ENCODE data around the gene HOXA3. TPM values are rescaled to one million over a fixed set of nuclear protein-coding genes. Genes with fewer than 3 reads are reported as not detected.

The HOXA3 gene
- total RNA-seq, 1 experiment from 2014 or later: 22.6 TPM

DNA sequence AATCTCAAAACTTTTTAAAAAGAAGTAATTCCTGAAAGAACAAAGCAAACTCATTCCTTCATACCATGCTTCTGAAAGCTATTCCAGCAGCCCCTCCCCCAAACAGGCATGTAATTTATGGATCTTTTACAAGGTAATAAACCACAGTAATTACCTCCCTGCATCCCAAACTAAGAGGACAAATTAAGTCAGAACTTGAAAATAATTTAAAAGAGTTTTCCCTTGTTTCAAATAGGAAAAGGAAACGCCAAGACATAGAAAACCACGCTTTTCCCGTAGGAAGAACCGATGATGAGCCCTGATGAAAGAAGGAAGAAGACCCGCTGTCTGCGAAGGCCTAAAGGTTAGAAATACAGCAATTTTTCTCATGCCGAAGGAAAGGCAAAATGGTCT lies 30.7 kb downstream of the HOXA3 start:
- TF ChIP-seq, protein P1, sequence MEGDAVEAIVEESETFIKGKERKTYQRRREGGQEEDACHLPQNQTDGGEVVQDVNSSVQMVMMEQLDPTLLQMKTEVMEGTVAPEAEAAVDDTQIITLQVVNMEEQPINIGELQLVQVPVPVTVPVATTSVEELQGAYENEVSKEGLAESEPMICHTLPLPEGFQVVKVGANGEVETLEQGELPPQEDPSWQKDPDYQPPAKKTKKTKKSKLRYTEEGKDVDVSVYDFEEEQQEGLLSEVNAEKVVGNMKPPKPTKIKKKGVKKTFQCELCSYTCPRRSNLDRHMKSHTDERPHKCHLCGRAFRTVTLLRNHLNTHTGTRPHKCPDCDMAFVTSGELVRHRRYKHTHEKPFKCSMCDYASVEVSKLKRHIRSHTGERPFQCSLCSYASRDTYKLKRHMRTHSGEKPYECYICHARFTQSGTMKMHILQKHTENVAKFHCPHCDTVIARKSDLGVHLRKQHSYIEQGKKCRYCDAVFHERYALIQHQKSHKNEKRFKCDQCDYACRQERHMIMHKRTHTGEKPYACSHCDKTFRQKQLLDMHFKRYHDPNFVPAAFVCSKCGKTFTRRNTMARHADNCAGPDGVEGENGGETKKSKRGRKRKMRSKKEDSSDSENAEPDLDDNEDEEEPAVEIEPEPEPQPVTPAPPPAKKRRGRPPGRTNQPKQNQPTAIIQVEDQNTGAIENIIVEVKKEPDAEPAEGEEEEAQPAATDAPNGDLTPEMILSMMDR (IDR thresholded peaks at IDR 0.05; ENCODE audit: insufficient read depth in 1 of 2, low read depth in 1 of 2, low read length in 1 of 2, severe bottlenecking in 1 of 2, unreplicated experiment in 1 of 2): no peak
- no peak for DNase-seq
- peak overlapping the region; percentile 92 for H3K4me3 Mint-ChIP-seq (ENCODE audit: unreplicated experiment)
- intact Hi-C loops (cut with micrococcal nuclease; ENCODE audit: unreplicated experiment): loop anchor here (1.0 to 5.0 kb wide), 3 partner anchors 9 to 174 kb away; partner anchors contain the start of gene HOXA4
- peaks cover 38% of the 10 kb centered on the region for H3K4me1 Mint-ChIP-seq (ENCODE audit: low read depth, unreplicated experiment)
- Histone ChIP-seq H3K4me3 (ENCODE audit: low read depth, low read length) (peak overlapping the region; percentile 60), H3K27me3 (replicated peaks; ENCODE audit: control insufficient read depth, insufficient read depth, low read length) (no peaks in the 10 kb centered on the region), H3K4me1 (peaks cover 70% of the 10 kb centered on the region), H3K36me3 (ENCODE audit: control insufficient read depth, insufficient read depth, low read length) (no peaks in the 10 kb centered on the region), H3K9me3 (no peaks in the 10 kb centered on the region)
- CTCF ChIA-PET: interaction anchor here (1.4 to 1.6 kb wide), 2 partner anchors 11 to 58 kb away, joined by 3 to 4 read pairs; no protein-coding TSS in a partner anchor
- peaks cover 46% of the 10 kb centered on the region for H3K36me3 Mint-ChIP-seq (ENCODE audit: insufficient read depth, unreplicated experiment)
- H3K27me3 Mint-ChIP-seq (ENCODE audit: insufficient read depth, unreplicated experiment): no peaks in the 10 kb centered on the region
- POLR2A ChIA-PET: interaction anchor here (0.5 to 1.8 kb wide), 8 partner anchors 8 to 70 kb away, joined by 3 to 9 read pairs (median 3); partner anchors contain the start of genes HOXA4 and HOXA5
- H3K27ac Mint-ChIP-seq (ENCODE audit: unreplicated experiment): peak overlapping the region; percentile 95
- TSS peak; percentile 68 for BruUV-seq (replicated peaks)
- no peaks in the 10 kb centered on the region for H3K9me3 Mint-ChIP-seq (ENCODE audit: unreplicated experiment)

DNA sequence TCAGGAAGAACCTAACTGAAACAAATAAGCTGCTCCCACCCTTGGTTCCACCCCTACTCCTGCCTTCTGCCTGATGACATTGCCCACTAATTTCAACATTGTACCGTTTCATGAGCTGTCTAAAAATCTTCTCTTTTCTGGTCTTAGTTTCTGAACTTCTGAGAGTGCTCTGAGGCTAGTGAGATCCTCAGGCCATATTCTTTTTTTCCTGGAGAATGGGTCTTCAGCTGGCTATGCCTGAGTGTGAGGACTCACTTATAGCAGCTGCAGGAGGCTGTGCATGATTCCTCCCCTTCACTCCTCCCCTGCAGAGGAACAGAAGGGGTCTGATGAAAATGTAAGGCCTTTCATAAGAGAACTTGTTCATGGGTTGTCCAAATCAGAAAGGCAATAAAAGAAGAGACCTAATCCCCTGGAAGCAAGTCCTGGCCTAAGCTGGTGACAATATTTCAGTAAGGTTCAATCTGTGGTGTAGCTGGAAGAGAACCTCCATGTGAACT lies 32.9 kb downstream of the HOXA3 start:
- intact Hi-C loops (cut with micrococcal nuclease; ENCODE audit: unreplicated experiment): no loop called here
- Histone ChIP-seq H3K27me3 (replicated peaks; ENCODE audit: control insufficient read depth, insufficient read depth, low read length) (no peaks in the 10 kb centered on the region), H3K9me3 (no peaks in the 10 kb centered on the region), H3K36me3 (ENCODE audit: control insufficient read depth, insufficient read depth, low read length) (no peaks in the 10 kb centered on the region), H3K4me3 (ENCODE audit: low read depth, low read length) (no peak overlapping the region), H3K4me1 (peaks cover 56% of the 10 kb centered on the region)
- peaks cover 45% of the 10 kb centered on the region for H3K36me3 Mint-ChIP-seq (ENCODE audit: insufficient read depth, unreplicated experiment)
- H3K9me3 Mint-ChIP-seq (ENCODE audit: unreplicated experiment): no peaks in the 10 kb centered on the region
- ChIA-PET POLR2A (no interaction called here), CTCF (no interaction called here)
- peak overlapping the region; percentile 92 for H3K4me3 Mint-ChIP-seq (ENCODE audit: unreplicated experiment)
- TF ChIP-seq, protein P1 (IDR thresholded peaks at IDR 0.05; ENCODE audit: insufficient read depth in 1 of 2, low read depth in 1 of 2, low read length in 1 of 2, severe bottlenecking in 1 of 2, unreplicated experiment in 1 of 2): no peak
- H3K27ac Mint-ChIP-seq (ENCODE audit: unreplicated experiment): no peak overlapping the region
- H3K4me1 Mint-ChIP-seq (ENCODE audit: low read depth, unreplicated experiment): peaks cover 39% of the 10 kb centered on the region
- BruUV-seq (replicated peaks): no TSS peak
- H3K27me3 Mint-ChIP-seq (ENCODE audit: insufficient read depth, unreplicated experiment): no peaks in the 10 kb centered on the region
- DNase-seq: no peak

- ChIA-PET POLR2A (no interaction called here), CTCF (no interaction called here)
- H3K4me3 ChIP-seq (ENCODE audit: low read depth, low read length): no peak overlapping the region
- Mint-ChIP-seq H3K4me3 (ENCODE audit: unreplicated experiment) (peak overlapping the region; percentile 59), H3K27me3 (ENCODE audit: insufficient read depth, unreplicated experiment) (no peaks in the 10 kb centered on the region), H3K36me3 (ENCODE audit: insufficient read depth, unreplicated experiment) (peaks cover 39% of the 10 kb centered on the region), H3K27ac (ENCODE audit: unreplicated experiment) (no peak overlapping the region), H3K9me3 (ENCODE audit: unreplicated experiment) (no peaks in the 10 kb centered on the region), H3K4me1 (ENCODE audit: low read depth, unreplicated experiment) (peaks cover 34% of the 10 kb centered on the region)
- DNase-seq: no peak
- no peaks in the 10 kb centered on the region for H3K9me3 ChIP-seq
- H3K27me3 ChIP-seq (replicated peaks; ENCODE audit: control insufficient read depth, insufficient read depth, low read length): no peaks in the 10 kb centered on the region
- intact Hi-C loops (cut with micrococcal nuclease; ENCODE audit: unreplicated experiment): no loop called here
- H3K36me3 ChIP-seq (ENCODE audit: control insufficient read depth, insufficient read depth, low read length): no peaks in the 10 kb centered on the region
- H3K4me1 ChIP-seq: peaks cover 50% of the 10 kb centered on the region
- no TSS peak for BruUV-seq (replicated peaks)
- TF ChIP-seq, protein P1 (IDR thresholded peaks at IDR 0.05; ENCODE audit: insufficient read depth in 1 of 2, low read depth in 1 of 2, low read length in 1 of 2, severe bottlenecking in 1 of 2, unreplicated experiment in 1 of 2): no peak
Measured at GRCh38 chr7:27118580-27118979, 33.8 kb downstream of the HOXA3 start.
